MCF 10A (cell line): ENCODE results near the gene MACF1. TPM values are rescaled to one million over a fixed set of nuclear protein-coding genes. Genes with fewer than 3 reads are reported as not detected.

Experiments
- BruUV-seq: library from RNA; stranded (reverse); fragments of 400-500 nt; replicated peaks from 2 replicates; lab custom pipeline; 2021; lab: Mats Ljungman, UMichigan
- CTCF ChIA-PET: fragments of 300-600 bp; sonication (Branson Sonifier 250); formaldehyde crosslinking; extraction: SDS; loops from one replicate; lab custom pipeline; 2021; ENCODE audit warnings: antibody characterized with exemption, inconsistent platforms; lab: Yijun Ruan, JAX
- POLR2A ChIA-PET: fragments of 300-600, 350-650 bp; sonication (Branson Sonifier 250); formaldehyde crosslinking; extraction: SDS; loops from one replicate; lab custom pipeline; 2020; ENCODE audit warnings: antibody characterized with exemption, inconsistent platforms; lab: Yijun Ruan, JAX
- DNase-seq: peaks from one replicate; pipeline ENCODE4 v3.0.0-alpha.2; 2018; ENCODE audit not compliant: unreplicated experiment
- H3K27ac Mint-ChIP-seq: one replicate; pipeline ENCODE4 v1.8.0; 2022; ENCODE audit warnings: mild to moderate bottlenecking, low read depth, mixed read lengths; ENCODE audit not compliant: unreplicated experiment
- H3K27me3 Mint-ChIP-seq: one replicate; pipeline ENCODE4 v1.8.0; 2022; ENCODE audit warnings: mixed read lengths; ENCODE audit not compliant: insufficient read depth, unreplicated experiment
- H3K36me3 Mint-ChIP-seq: one replicate; pipeline ENCODE4 v1.8.0; 2022; ENCODE audit warnings: mild to moderate bottlenecking, moderate library complexity, mixed read lengths; ENCODE audit not compliant: insufficient read depth, unreplicated experiment
- H3K4me1 Mint-ChIP-seq: one replicate; pipeline ENCODE4 v1.8.0; 2022; ENCODE audit warnings: mixed read lengths; ENCODE audit not compliant: insufficient read depth, unreplicated experiment
- H3K4me3 Mint-ChIP-seq: one replicate; pipeline ENCODE4 v1.8.0; 2022; ENCODE audit warnings: mild to moderate bottlenecking, moderate library complexity, mixed read lengths; ENCODE audit not compliant: unreplicated experiment
- H3K9me3 Mint-ChIP-seq: one replicate; pipeline ENCODE4 v1.8.0; 2022; ENCODE audit warnings: mixed read lengths; ENCODE audit not compliant: unreplicated experiment
- CTCF ChIP-seq: fragments of 200-600 bp; IDR thresholded peaks from one replicate; pipeline ENCODE4 v1.8.0; 2022; ENCODE audit warnings: antibody characterized with exemption, mild to moderate bottlenecking; ENCODE audit not compliant: unreplicated experiment
- intact Hi-C: fragments of 100-400 bp; cut with micrococcal nuclease; formaldehyde crosslinking; loops from 2 replicates; pipeline ENCODE4 v1.14.1; 2022
- total RNA-seq: library from RNA; stranded (reverse); gene quantifications from 2 replicates; pipeline ENCODE4 v1.2.3, GENCODE V29; 2022

Gene MACF1
- total RNA-seq, 1 experiment from 2014 or later: 188 TPM

- H3K27me3 Mint-ChIP-seq: no peaks in the 10 kb centered on the region
- no peak overlapping the region for H3K4me3 Mint-ChIP-seq
- POLR2A ChIA-PET: interaction anchor here (1.0 to 8.1 kb wide), 4 partner anchors 14 to 145 kb away, joined by 3 to 98 read pairs (median 4); no protein-coding TSS in a partner anchor
- H3K36me3 Mint-ChIP-seq: peaks cover 24% of the 10 kb centered on the region
- no peak overlapping the region for H3K27ac Mint-ChIP-seq
- no peak for DNase-seq
- no TSS peak for BruUV-seq
- CTCF ChIA-PET: interaction anchor here (0.5 to 5.5 kb wide), 5 partner anchors 14 to 58 kb away, joined by 3 to 43 read pairs (median 5); no protein-coding TSS in a partner anchor
- intact Hi-C loops: loop anchor here (10.0 kb wide), 1 partner anchor 218 kb away; no protein-coding TSS in a partner anchor
- peaks cover 40% of the 10 kb centered on the region for H3K4me1 Mint-ChIP-seq
- no peaks in the 10 kb centered on the region for H3K9me3 Mint-ChIP-seq
- no peak for TF ChIP-seq CTCF
Measured at GRCh38 chr1:39412892-39413291, 208.4 kb downstream of the MACF1 start.

- POLR2A ChIA-PET: interaction anchor here (1.0 to 1.1 kb wide), 2 partner anchors 15 to 19 kb away, joined by 3 to 5 read pairs; no protein-coding TSS in a partner anchor
- H3K27ac Mint-ChIP-seq: no peak overlapping the region
- peaks cover 43% of the 10 kb centered on the region for H3K4me1 Mint-ChIP-seq
- peaks cover 24% of the 10 kb centered on the region for H3K36me3 Mint-ChIP-seq
- H3K27me3 Mint-ChIP-seq: no peaks in the 10 kb centered on the region
- TF ChIP-seq CTCF: no peak
- DNase-seq: no peak
- no peak overlapping the region for H3K4me3 Mint-ChIP-seq
- no TSS peak for BruUV-seq
- H3K9me3 Mint-ChIP-seq: no peaks in the 10 kb centered on the region
- CTCF ChIA-PET: interaction anchor here (5.5 kb wide), 1 partner anchor 37 kb away, joined by 43 read pairs; no protein-coding TSS in a partner anchor
- intact Hi-C loops: loop anchor here (10.0 kb wide), 1 partner anchor 219 kb away; no protein-coding TSS in a partner anchor
Measured at GRCh38 chr1:39413902-39414528, 209.5 kb downstream of the MACF1 start.

- CTCF ChIA-PET: interaction anchor here (0.7 to 0.9 kb wide), 2 partner anchors 31 to 38 kb away, joined by 3 to 4 read pairs; no protein-coding TSS in a partner anchor
- Mint-ChIP-seq H3K27me3 (no peaks in the 10 kb centered on the region), H3K4me1 (peaks cover 33% of the 10 kb centered on the region), H3K27ac (no peak overlapping the region), H3K4me3 (no peak overlapping the region), H3K9me3 (no peaks in the 10 kb centered on the region), H3K36me3 (peaks cover 24% of the 10 kb centered on the region)
- POLR2A ChIA-PET: interaction anchor here (1.1 kb wide), 1 partner anchor 23 kb away, joined by 4 read pairs; no protein-coding TSS in a partner anchor
- DNase-seq: no peak
- intact Hi-C loops: loop anchor here (10.0 kb wide), 1 partner anchor 221 kb away; no protein-coding TSS in a partner anchor
- no TSS peak for BruUV-seq
- no peak for TF ChIP-seq CTCF
Measured at GRCh38 chr1:39415553-39415952, 211.1 kb downstream of the MACF1 start.

GRCh38 chr1:39416609-39417008, 212.1 kb downstream of the MACF1 start:
- CTCF ChIA-PET: interaction anchor here (0.6 to 0.7 kb wide), 3 partner anchors 237 to 1348 kb away, joined by 3 to 4 read pairs (median 3); no protein-coding TSS in a partner anchor
- BruUV-seq: no TSS peak
- no peak overlapping the region for H3K4me3 Mint-ChIP-seq

More at GRCh38 chr1:39416609-39417008, 212.1 kb downstream of the MACF1 start:
- DNase-seq: no peak
- Mint-ChIP-seq H3K27ac (no peak overlapping the region), H3K9me3 (no peaks in the 10 kb centered on the region), H3K27me3 (no peaks in the 10 kb centered on the region), H3K36me3 (peaks cover 24% of the 10 kb centered on the region), H3K4me1 (peaks cover 23% of the 10 kb centered on the region)
- TF ChIP-seq CTCF: no peak
- POLR2A ChIA-PET: no interaction called here
- intact Hi-C loops: loop anchor here (10.0 kb wide), 1 partner anchor 222 kb away; no protein-coding TSS in a partner anchor
